Measurements from ENCODE around the gene MED23. TPM values are rescaled to one million over a fixed set of nuclear protein-coding genes. Genes with fewer than 3 reads are reported as not detected.

The MED23 gene
- total and polyA plus RNA-seq, 9 of the 15 experiments (the other 6 are each of a cell fraction or from before 2014, with no cell fraction given): 13.7 to 61.2 (median 27.2) TPM

GRCh38 chr6:131640576-131640975, 12.5 kb upstream of the MED23 start:
- peak overlapping the region in 1 of 2 experiments; percentile 78; a peak in 2 of 4 replicates for H3K9ac ChIP-seq (ENCODE audit: insufficient read depth in 1 of 2, low read depth in 2 of 2, low read length in 2 of 2)
- peak overlapping the region; percentile 5; the same call in 1 of the 2 replicates for H3K4me3 ChIP-seq
- no peaks in the 10 kb centered on the region for H3K9me1 ChIP-seq (ENCODE audit: control insufficient read depth, insufficient read depth, low read length)
- in situ Hi-C loops (cut with MboI): loop anchor here (25.0 kb wide), 1 partner anchor 1172 kb away; the partner anchor contains the start of gene RPS12
- peak overlapping the region; percentile 86 for H3K27ac ChIP-seq (ENCODE audit: extremely low read depth, low read depth, low read length)
- CTCF ChIA-PET (ENCODE audit: low intra/inter-chr PET ratio): no interaction called here
- ATAC-seq (peak; percentile 52), FAIRE-seq (peak; percentile 70), DNase-seq (ENCODE audit: extremely low read depth in 1 of 4, low spot score in 3 of 4) (peak; percentile 38 to 72 (median 51))
- H3K36me3 ChIP-seq (ENCODE audit: control insufficient read depth, insufficient read depth, low read length): peaks cover 8% of the 10 kb centered on the region; the same call in 2 of the 3 replicates
- intact Hi-C loops (cut with micrococcal nuclease): no loop called here
- peaks cover 13 to 41% of the 10 kb centered on the region in 2 experiments for H3K4me1 ChIP-seq (replicated peaks in 1 of 2; ENCODE audit: control insufficient read depth in 2 of 2, insufficient read depth in 2 of 2, low read length in 2 of 2)
- H2AFZ ChIP-seq (ENCODE audit: low read depth, low read length): peak overlapping the region; percentile 86
- H3K9me3 ChIP-seq (replicated peaks; ENCODE audit: control insufficient read depth, insufficient read depth, low read depth, low read length): peaks cover 2% of the 10 kb centered on the region; the same call in 1 of the 2 replicates
- peak overlapping the region; percentile 36 for H3K4me2 ChIP-seq (ENCODE audit: insufficient read depth, low read length)
- BruUV-seq (replicated peaks): no TSS peak
- POLR2A ChIA-PET: interaction anchor here (0.9 to 1.9 kb wide), 7 partner anchors 8 to 30 kb away, joined by 3 to 10 read pairs (median 4); partner anchors contain the start of gene MED23
- H4K20me1 ChIP-seq (replicated peaks; ENCODE audit: control insufficient read depth, insufficient read depth, low read length): no peaks in the 10 kb centered on the region
- H3K79me2 ChIP-seq (ENCODE audit: control insufficient read depth, insufficient read depth, low read length): peaks cover 60% of the 10 kb centered on the region
- H3K27me3 ChIP-seq (ENCODE audit: control insufficient read depth in 2 of 2, insufficient read depth in 2 of 2, low read length in 2 of 2): no peaks in the 10 kb centered on the region
- WGBS (ENCODE audit: insufficient coverage, low coverage, missing lambda C conversion rate): 0% methylated on average over 3 of the region's 3 CpGs
- TF ChIP-seq ETV5 (CRISPR knock-in tag; IDR thresholded peaks at IDR 0.05; ENCODE audit: low read depth): no peak
- peak; percentile 90 for TF ChIP-seq SOX6 (IDR thresholded peaks at IDR 0.05)
- TF ChIP-seq NCOA1 (IDR thresholded peaks at IDR 0.05; ENCODE audit: low read depth): peak; percentile 67; the same call in 1 of the 2 replicates
- TF ChIP-seq NFE2 (IDR thresholded peaks at IDR 0.05; ENCODE audit: low read depth): peak; percentile 84
- 0 out of 2 replicates have a peak, but pooled peaks have one; percentile 45 for TF ChIP-seq BACH1 (tag; IDR thresholded peaks at IDR 0.05)
- TF ChIP-seq RCOR1 (IDR thresholded peaks at IDR 0.05; ENCODE audit: borderline replicate concordance in 1 of 2, low read depth in 2 of 2, low read length in 2 of 2): peak in 1 of 2 experiments; percentile 59; a peak in 1 of 4 replicates
- peak; percentile 10; the same call in 1 of the 2 replicates for TF ChIP-seq VEZF1 (CRISPR knock-in tag; IDR thresholded peaks at IDR 0.05)
- peak; percentile 79 for TF ChIP-seq GATAD2B (IDR thresholded peaks at IDR 0.05; ENCODE audit: borderline replicate concordance)
- peak; percentile 72; the same call in 1 of the 2 replicates for TF ChIP-seq PML (IDR thresholded peaks at IDR 0.05; ENCODE audit: low read length)
- peak; percentile 57; the same call in 1 of the 2 replicates for TF ChIP-seq POLR2H (tag; IDR thresholded peaks at IDR 0.05; ENCODE audit: low read depth)
- no peak for TF ChIP-seq CEBPG (CRISPR knock-in tag; IDR thresholded peaks at IDR 0.05)
- no peak for TF ChIP-seq CEBPG (tag; conservative IDR thresholded peaks at IDR 0.05 in 1 of 2, IDR thresholded peaks at IDR 0.05 in 1 of 2)
- peak; percentile 66 for TF ChIP-seq MAFG (tag; conservative IDR thresholded peaks at IDR 0.05)
- no peak for TF ChIP-seq HNRNPK (IDR thresholded peaks at IDR 0.05; ENCODE audit: low read depth, low read length, poor library complexity, severe bottlenecking)
- no peak for TF ChIP-seq ZNF24 (IDR thresholded peaks at IDR 0.05)
- TF ChIP-seq ATF7 (IDR thresholded peaks at IDR 0.05): peak; percentile 65
- peak; percentile 74 for TF ChIP-seq FOSL1 (tag; conservative IDR thresholded peaks at IDR 0.05)
- TF ChIP-seq PCBP1 (IDR thresholded peaks at IDR 0.05; ENCODE audit: low read depth, low read length, poor library complexity, severe bottlenecking): no peak
- peak in 1 of 2 experiments; percentile 19; a peak in 1 of 4 replicates for TF ChIP-seq TEAD1 (CRISPR knock-in tag; IDR thresholded peaks at IDR 0.05)
- 0 out of 2 replicates have a peak, but pooled peaks have one; percentile 43 for TF ChIP-seq NFRKB (IDR thresholded peaks at IDR 0.05; ENCODE audit: low read depth)
- TF ChIP-seq HDAC1 (IDR thresholded peaks at IDR 0.05): peak in 1 of 2 experiments; percentile 32; a peak in 1 of 4 replicates
- no peak for TF ChIP-seq HOXB6 (CRISPR knock-in tag; IDR thresholded peaks at IDR 0.05; ENCODE audit: borderline replicate concordance)
